Measurements from ENCODE around the gene MGMT.

GRCh38 chr10:129727495-129727894 lies 260.5 kb downstream of the MGMT start:
- TF ChIP-seq, protein P1, sequence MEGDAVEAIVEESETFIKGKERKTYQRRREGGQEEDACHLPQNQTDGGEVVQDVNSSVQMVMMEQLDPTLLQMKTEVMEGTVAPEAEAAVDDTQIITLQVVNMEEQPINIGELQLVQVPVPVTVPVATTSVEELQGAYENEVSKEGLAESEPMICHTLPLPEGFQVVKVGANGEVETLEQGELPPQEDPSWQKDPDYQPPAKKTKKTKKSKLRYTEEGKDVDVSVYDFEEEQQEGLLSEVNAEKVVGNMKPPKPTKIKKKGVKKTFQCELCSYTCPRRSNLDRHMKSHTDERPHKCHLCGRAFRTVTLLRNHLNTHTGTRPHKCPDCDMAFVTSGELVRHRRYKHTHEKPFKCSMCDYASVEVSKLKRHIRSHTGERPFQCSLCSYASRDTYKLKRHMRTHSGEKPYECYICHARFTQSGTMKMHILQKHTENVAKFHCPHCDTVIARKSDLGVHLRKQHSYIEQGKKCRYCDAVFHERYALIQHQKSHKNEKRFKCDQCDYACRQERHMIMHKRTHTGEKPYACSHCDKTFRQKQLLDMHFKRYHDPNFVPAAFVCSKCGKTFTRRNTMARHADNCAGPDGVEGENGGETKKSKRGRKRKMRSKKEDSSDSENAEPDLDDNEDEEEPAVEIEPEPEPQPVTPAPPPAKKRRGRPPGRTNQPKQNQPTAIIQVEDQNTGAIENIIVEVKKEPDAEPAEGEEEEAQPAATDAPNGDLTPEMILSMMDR (IDR thresholded peaks at IDR 0.05; ENCODE audit: low read depth, low read length, missing input control) = no peak
- TF ChIP-seq EGR1 (IDR thresholded peaks at IDR 0.05; ENCODE audit: low read depth in 2 of 2) (no peak), SP1 (IDR thresholded peaks at IDR 0.05) (no peak), REST (IDR thresholded peaks at IDR 0.05) (no peak), MAX (IDR thresholded peaks at IDR 0.05) (no peak), FOXA1 (IDR thresholded peaks at IDR 0.05) (no peak), ATF3 (IDR thresholded peaks at IDR 0.05) (no peak), YY1 (IDR thresholded peaks at IDR 0.05) (no peak), RXRA (IDR thresholded peaks at IDR 0.05) (no peak), JUND (IDR thresholded peaks at IDR 0.05) (no peak), RAD21 (IDR thresholded peaks at IDR 0.05) (no peak), GABPA (IDR thresholded peaks at IDR 0.05 in 1 of 2, conservative IDR thresholded peaks at IDR 0.05 in 1 of 2) (no peak)
- TF ChIP-seq, protein P2, sequence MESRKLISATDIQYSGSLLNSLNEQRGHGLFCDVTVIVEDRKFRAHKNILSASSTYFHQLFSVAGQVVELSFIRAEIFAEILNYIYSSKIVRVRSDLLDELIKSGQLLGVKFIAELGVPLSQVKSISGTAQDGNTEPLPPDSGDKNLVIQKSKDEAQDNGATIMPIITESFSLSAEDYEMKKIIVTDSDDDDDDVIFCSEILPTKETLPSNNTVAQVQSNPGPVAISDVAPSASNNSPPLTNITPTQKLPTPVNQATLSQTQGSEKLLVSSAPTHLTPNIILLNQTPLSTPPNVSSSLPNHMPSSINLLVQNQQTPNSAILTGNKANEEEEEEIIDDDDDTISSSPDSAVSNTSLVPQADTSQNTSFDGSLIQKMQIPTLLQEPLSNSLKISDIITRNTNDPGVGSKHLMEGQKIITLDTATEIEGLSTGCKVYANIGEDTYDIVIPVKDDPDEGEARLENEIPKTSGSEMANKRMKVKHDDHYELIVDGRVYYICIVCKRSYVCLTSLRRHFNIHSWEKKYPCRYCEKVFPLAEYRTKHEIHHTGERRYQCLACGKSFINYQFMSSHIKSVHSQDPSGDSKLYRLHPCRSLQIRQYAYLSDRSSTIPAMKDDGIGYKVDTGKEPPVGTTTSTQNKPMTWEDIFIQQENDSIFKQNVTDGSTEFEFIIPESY (IDR thresholded peaks at IDR 0.05) = no peak

Measured in liver (tissue), 3 donors.